NCI-H524 treated with DMSO at 0.1 percent for 48 hours (cell line): ENCODE results near the gene CKLF.
"Not testable (repeated sequence)": the region's sequence is repeated elsewhere in the genome, so short reads cannot be mapped to it uniquely, and the experiment has no call there.

ENCODE experiments used
- DNase-seq: peaks from one replicate; lab custom pipeline; 2025; lab: John Stamatoyannopoulos, UW

The CKLF gene

GRCh38 chr16:66542396-66542795 lies 10.0 kb upstream of the CKLF start:
- DNase-seq = no peak

GRCh38 chr16:66543541-66543940 lies 8.8 kb upstream of the CKLF start:
- no peak for DNase-seq

- no peak for DNase-seq
These were observed 8.2 kb upstream of the CKLF start for GRCh38 chr16:66544016-66544757.

- DNase-seq = no peak
These were observed 5.0 kb upstream of the CKLF start for GRCh38 chr16:66547101-66547989.

- DNase-seq = no peak
These were observed 4.3 kb upstream of the CKLF start for GRCh38 chr16:66548068-66548467.

DNA sequence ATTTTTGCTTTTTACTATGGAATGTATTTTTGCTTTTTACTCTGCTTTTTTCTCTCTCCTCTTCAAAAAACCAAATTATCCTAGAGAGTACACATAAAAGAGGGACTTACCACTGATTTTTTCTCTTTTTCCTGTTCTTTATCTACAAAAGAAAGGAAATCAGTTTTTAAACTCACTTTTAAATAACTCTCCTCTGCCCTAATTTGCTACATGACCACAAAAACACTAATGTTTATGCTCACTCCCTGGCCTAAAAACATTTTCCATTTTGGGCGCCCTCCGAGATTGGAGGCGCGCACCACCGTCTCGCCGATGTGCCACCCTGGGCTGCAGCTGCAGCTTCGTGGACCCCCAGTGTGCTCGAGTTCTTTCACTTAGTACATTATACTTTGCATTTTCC lies 3.5 kb upstream of the CKLF start:
- no peak for DNase-seq

DNA sequence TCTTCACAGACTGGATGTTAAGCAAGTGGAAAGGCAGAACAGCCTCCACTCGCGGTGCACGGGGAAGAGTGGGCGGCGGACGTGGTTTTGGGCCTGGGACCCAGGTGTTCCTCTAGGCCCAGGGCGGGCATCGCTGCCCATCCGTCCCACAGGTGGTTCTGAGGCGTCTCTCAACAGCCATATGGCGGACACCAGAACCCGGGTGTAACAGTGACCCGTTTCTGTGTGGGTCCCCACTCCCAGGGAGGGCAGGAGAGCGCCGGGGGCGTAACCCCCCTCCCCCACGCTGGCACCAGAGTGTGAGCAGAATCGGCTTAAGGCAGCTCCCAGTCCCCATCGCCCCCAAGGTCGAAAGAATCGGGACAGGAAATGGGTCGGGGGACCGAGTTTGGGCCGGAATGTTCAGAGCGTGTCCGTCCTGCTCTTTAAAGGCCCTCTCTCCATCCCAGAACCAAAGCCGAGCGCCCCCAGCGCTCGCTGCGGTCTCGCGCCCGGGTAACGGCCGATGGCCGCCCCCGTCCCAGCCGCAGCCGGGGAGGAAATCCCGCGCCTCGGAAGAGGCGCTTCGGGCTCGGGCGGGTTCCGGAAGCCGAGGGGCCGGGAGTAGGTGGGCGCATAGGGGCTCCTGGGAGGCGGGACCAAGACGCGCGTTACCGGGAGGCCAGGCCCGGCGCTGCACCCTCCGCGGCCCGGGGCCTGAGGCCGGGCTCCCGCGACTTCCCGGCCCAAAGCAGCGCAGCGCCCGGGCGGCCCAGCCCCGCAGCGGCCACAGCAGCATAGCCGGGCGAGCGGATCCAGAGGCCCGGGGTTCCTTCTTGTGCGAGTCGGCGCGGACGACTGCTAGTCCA lies 2.9 kb upstream of the CKLF start, which contains the start of gene TK2:
Gene TK2, minus strand, starts transcription at position 839 of the 848 bp plus-strand sequence. Its CDS starts 61 bp downstream, at position 778.
- DNase-seq = no peak

DNA sequence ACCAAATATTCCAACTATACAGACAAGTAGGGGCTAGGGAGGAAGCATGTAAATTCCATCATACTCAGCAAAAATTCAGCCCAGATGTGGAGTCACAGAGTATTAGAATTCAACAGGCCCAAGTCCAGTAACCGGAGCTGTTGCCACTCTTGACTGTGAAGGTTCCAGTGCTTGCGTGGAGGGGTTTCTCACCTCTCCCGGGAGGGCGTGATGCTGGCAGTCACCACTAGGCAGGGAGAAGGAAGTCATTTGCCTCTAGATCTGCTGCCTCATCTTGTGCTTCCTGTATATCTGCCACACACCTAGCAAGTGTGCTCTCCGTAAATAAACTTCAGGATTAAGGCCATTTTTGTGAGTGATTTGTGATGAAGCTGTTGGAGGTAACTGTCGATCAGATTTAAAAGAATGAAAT lies 1.0 kb upstream of the CKLF start:
- no peak for DNase-seq

GRCh38 chr16:66551788-66552285 lies 539 bp upstream of the CKLF start:
- no peak for DNase-seq

DNA sequence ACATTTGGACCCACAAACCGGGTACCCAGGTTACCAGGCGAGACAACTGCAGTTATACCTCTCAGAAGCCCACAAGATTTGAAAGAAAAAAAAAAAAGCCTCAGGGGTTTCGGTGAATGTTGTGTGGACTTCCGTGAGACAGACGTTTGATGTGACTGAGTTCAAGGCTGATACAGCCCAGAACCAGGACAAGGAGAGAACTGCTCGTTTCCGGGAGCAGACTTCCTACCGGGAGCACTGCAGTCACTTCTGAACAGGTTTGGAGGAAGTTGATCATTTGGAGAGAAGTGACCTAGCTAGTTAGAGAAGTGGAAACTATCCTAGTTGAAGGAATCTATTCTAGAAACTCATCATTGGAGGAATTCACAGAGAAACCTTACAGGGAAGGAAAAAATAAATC lies 847 bp downstream of the CKLF start:
- no peak for DNase-seq

DNA sequence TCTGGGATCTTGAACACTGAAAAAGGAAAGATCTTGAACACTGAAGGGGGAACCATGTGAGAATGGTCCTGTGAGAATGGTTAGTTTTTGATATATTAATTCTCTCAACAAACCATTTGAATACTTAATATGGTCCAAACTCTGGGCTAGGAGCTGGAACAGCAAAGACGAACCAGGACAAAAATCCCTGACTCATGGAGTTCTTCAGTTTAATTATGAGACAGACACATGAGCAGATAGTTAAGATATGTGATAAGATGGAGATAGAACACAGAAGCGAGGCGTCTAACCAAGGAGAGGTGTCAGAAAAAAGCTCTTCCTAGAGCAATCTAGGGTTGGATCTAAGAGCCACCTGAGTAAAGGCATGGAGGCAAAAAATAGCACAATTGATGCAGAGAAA lies 1.6 kb downstream of the CKLF start:
- DNase-seq = no peak

GRCh38 chr16:66554495-66554894 lies 2.1 kb downstream of the CKLF start:
- DNase-seq = no peak

GRCh38 chr16:66560107-66560506 lies 7.7 kb downstream of the CKLF start:
- DNase-seq = no peak

DNA sequence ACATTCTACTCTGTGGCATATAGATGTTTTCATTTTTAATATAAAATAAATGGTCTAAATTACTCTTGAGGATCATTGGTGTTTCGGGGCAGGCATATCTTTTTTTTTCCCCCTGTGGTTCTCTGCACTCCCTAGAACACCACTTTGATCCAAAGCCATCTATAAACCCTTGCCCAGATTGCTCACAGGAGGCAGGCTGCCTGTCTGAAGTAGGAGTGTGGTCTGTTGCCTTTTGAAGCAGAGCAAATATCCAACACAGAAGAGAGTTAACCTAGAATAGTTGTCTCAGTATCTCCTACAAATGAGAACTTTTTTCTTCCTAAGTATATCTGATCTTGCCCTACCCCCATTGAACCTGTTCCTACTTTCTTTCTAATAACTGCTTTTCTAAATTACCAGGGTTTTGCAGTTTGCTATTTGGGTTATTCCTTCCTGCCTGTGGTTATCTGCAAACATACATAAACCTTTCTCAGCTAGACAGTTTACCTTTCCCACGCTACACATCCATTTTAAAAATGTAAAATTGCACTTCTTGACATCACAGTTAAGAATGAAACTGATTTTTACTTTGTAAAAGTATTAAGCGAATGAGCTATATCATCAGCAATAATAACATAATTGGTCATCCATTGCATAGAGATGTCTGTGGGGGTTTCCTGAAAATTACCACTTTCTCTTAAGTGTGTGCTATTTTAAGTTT lies 9.2 kb downstream of the CKLF start:
- no peak for DNase-seq

- DNase-seq = no peak
These were observed 10.0 kb downstream of the CKLF start for GRCh38 chr16:66562409-66562808.

DNA sequence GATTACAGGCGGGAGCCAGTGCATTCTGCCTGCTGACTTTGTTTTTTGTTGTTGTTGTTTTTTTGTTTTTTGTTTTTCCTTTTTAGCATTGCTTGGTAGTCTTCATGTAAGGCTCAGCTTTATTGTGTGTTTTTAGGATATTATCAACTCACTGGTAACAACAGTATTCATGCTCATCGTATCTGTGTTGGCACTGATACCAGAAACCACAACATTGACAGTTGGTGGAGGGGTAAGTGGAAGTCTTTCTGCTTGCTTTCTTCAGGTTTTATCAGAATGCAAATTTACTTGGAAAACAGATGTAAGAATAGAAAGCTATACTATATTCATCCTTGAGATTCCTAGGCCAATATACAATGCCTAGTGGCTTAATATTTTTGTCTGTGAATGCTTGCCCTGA lies 10.6 kb downstream of the CKLF start:
- DNase-seq = no peak

DNA sequence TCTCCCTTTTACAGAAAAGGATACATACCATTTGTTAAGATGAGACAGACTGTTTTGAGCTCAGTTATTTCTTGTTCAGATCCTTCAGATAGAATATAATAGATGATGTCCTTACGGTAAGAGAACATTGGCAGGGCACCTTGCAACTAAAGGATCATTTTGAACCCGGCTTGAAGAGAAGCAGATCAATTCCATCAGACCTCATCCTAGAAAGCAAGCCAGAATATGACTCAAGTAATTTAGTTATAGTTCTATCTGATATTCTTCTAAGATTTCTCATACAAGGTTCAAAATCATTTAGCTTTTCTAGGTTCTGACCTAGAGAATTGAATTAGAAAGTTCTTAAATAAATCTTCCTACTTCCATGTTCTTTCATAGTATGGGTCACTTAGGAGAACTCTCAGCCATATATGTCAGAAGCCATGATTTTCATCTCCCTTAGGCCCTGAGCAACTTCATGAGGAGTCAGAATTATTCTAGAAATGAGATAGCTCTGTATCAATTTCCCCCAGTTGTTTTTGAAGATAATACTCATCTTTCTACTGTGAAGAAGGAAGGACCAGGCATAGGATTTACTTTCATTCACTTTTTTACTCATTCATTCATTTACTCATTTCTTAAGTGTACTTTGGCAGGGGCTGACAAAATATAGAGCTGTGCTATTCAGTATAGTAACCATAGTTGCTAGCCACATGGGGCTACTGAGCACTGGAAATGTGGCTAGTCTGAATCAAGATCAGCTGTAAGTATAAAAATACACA lies 11.4 kb downstream of the CKLF start:
- no peak for DNase-seq

- no peak for DNase-seq
These were observed 13.9 kb downstream of the CKLF start, which contains the start of gene CMTM1 for GRCh38 chr16:66566051-66566901. Gene CMTM1, plus strand, starts transcription at chr16:66566439. Its CDS starts 75 bp downstream, at chr16:66566514.

DNA sequence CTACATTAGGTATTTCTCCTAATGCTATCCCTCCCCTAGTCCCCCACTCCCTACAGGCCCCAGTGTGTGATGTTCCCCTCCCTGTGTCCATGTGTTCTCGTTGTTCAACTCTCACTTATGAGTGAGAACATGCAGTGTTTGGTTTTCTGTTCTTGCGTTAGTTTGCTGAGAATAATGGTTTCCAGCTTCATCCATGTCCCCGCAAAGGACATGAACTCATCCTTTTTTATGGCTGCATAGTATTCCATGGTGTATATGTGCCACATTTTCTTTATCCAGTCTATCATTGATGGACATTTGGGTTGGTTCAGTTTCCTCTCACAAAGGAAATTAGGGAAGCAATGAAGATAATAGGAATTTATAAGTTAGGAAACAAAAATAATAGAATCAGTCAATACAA lies 14.9 kb downstream of the CKLF start:
- DNase-seq = not testable (repeated sequence)

GRCh38 chr16:66568355-66568754 lies 16.0 kb downstream of the CKLF start:
- DNase-seq = no peak
